Thymus (tissue), 11 donors: Measurements from ENCODE around the gene BPIFA2. TPM values are rescaled to one million over a fixed set of nuclear protein-coding genes. Genes with fewer than 3 reads are reported as not detected.
"Not testable (repeated sequence)": the region's sequence is repeated elsewhere in the genome, so short reads cannot be mapped to it uniquely, and the experiment has no call there.

ENCODE experiments used
- DNase-seq, 9 donors: peaks; one replicate each; pipeline ENCODE4 v3.0.0-alpha.2; 2013; ENCODE audit warnings: low spot score in 9 of 9, low read depth in 6 of 9, missing footprints in 1 of 9
- H3K27ac ChIP-seq, 2 donors: one replicate each; pipeline ENCODE4 v1.5.1; 2013; ENCODE audit warnings: control low read depth in 1 of 2, low read depth in 1 of 2, low read length in 1 of 2, mild to moderate bottlenecking in 1 of 2, moderate library complexity in 1 of 2
- H3K27me3 ChIP-seq, 2 donors: one replicate each; pipeline ENCODE4 v1.5.1; 2013; ENCODE audit warnings: low read length in 1 of 2; ENCODE audit not compliant: control insufficient read depth in 2 of 2, insufficient read depth in 1 of 2
- H3K36me3 ChIP-seq, 2 donors: one replicate each; pipeline ENCODE4 v1.5.1; 2013; ENCODE audit warnings: low read length in 1 of 2, mild to moderate bottlenecking in 1 of 2, moderate library complexity in 1 of 2; ENCODE audit not compliant: control insufficient read depth in 2 of 2, insufficient read depth in 2 of 2
- H3K4me1 ChIP-seq, 2 donors: one replicate each; pipeline ENCODE4 v1.5.1; 2013; ENCODE audit warnings: low read length in 2 of 2; ENCODE audit not compliant: control insufficient read depth in 2 of 2, insufficient read depth in 2 of 2
- H3K4me3 ChIP-seq, 2 donors: one replicate each; pipeline ENCODE4 v1.5.1; 2013; ENCODE audit warnings: low read length in 2 of 2, control low read depth in 1 of 2, mild to moderate bottlenecking in 1 of 2
- H3K9me3 ChIP-seq, 2 donors: one replicate each; pipeline ENCODE4 v1.5.1; 2013; ENCODE audit warnings: low read length in 1 of 2, mild to moderate bottlenecking in 1 of 2; ENCODE audit not compliant: control insufficient read depth in 2 of 2, insufficient read depth in 1 of 2
- WGBS: extraction: QIAGEN DNeasy Blood & Tissue Kit; methylation state at CpG from one replicate; pipeline ENCODE4 v1.1.7; 2013; 5-methylcytosine and 5-hydroxymethylcytosine counted together
- polyA plus RNA-seq: library from polyadenylated mRNA; stranded (reverse); fragments of 200-250 nt; gene quantifications from one replicate; pipeline ENCODE4 v1.2.3, GENCODE V29; 2013
- total RNA-seq: library from RNA; stranded (reverse); fragments of 120-200 nt; gene quantifications from one replicate; pipeline ENCODE4 v1.2.4, GENCODE V29; 2013
- donor health status: healthy.

The BPIFA2 gene
- total and polyA plus RNA-seq, 2 donors: 0.07 TPM; not detected in 1

- WGBS: 97% methylated on average over 40 of the region's 40 CpGs
- not testable (repeated sequence) for H3K4me1 ChIP-seq, DNase-seq, H3K4me3 ChIP-seq, H3K36me3 ChIP-seq, H3K27ac ChIP-seq, H3K9me3 ChIP-seq, H3K27me3 ChIP-seq
Observed at GRCh38 chr20:33185031-33185590, 17.2 kb downstream of the BPIFA2 start.

GRCh38 chr20:33187491-33187890 is 19.5 kb downstream of the BPIFA2 start:
- no peaks in the 10 kb centered on the region for H3K9me3 ChIP-seq
- H3K4me1 ChIP-seq: no peaks in the 10 kb centered on the region
- DNase-seq: no peak
- no peak overlapping the region for H3K4me3 ChIP-seq
- no peaks in the 10 kb centered on the region for H3K36me3 ChIP-seq
- 89% methylated on average over 4 of the region's 4 CpGs for WGBS
- H3K27ac ChIP-seq: no peak overlapping the region
- no peaks in the 10 kb centered on the region for H3K27me3 ChIP-seq

GRCh38 chr20:33188421-33188820 is 20.5 kb downstream of the BPIFA2 start:
- no peaks in the 10 kb centered on the region for H3K27me3 ChIP-seq
- H3K36me3 ChIP-seq: no peaks in the 10 kb centered on the region
- no peaks in the 10 kb centered on the region for H3K4me1 ChIP-seq
- no peak for DNase-seq
- WGBS: 88% methylated on average over 9 of the region's 9 CpGs
- no peaks in the 10 kb centered on the region for H3K9me3 ChIP-seq
- no peak overlapping the region for H3K27ac ChIP-seq
- H3K4me3 ChIP-seq: no peak overlapping the region

GRCh38 chr20:33191484-33191883 is 23.5 kb downstream of the BPIFA2 start:
- no peaks in the 10 kb centered on the region for H3K27me3 ChIP-seq
- H3K9me3 ChIP-seq: no peaks in the 10 kb centered on the region
- H3K4me1 ChIP-seq: no peaks in the 10 kb centered on the region
- H3K4me3 ChIP-seq: no peak overlapping the region
- DNase-seq: no peak
- 81% methylated on average over 3 of the region's 3 CpGs for WGBS
- no peak overlapping the region for H3K27ac ChIP-seq
- H3K36me3 ChIP-seq: no peaks in the 10 kb centered on the region

- no peak for DNase-seq
- no peak overlapping the region for H3K4me3 ChIP-seq
- H3K36me3 ChIP-seq: no peaks in the 10 kb centered on the region
- H3K4me1 ChIP-seq: no peaks in the 10 kb centered on the region
- no peaks in the 10 kb centered on the region for H3K27me3 ChIP-seq
- no peaks in the 10 kb centered on the region for H3K9me3 ChIP-seq
- 100% methylated on average over 1 of the region's 1 CpG for WGBS
- H3K27ac ChIP-seq: no peak overlapping the region
Observed at GRCh38 chr20:33191955-33192354, 24.0 kb downstream of the BPIFA2 start.

- H3K4me3 ChIP-seq: no peak overlapping the region
- H3K27ac ChIP-seq: no peak overlapping the region
- H3K36me3 ChIP-seq: no peaks in the 10 kb centered on the region
- DNase-seq: no peak
- no peaks in the 10 kb centered on the region for H3K9me3 ChIP-seq
- H3K27me3 ChIP-seq: no peaks in the 10 kb centered on the region
- H3K4me1 ChIP-seq: no peaks in the 10 kb centered on the region
- WGBS: 77% methylated on average over 8 of the region's 8 CpGs
Observed at GRCh38 chr20:33192912-33193501, 25.0 kb downstream of the BPIFA2 start.

- Histone ChIP-seq H3K4me3 (no peak overlapping the region), H3K27me3 (no peaks in the 10 kb centered on the region), H3K36me3 (no peaks in the 10 kb centered on the region), H3K9me3 (no peaks in the 10 kb centered on the region), H3K27ac (no peak overlapping the region), H3K4me1 (no peaks in the 10 kb centered on the region)
- no peak for DNase-seq
- 97% methylated on average over 3 of the region's 3 CpGs for WGBS
Observed at GRCh38 chr20:33199026-33199425, 31.1 kb downstream of the BPIFA2 start.

- Histone ChIP-seq H3K27me3 (no peaks in the 10 kb centered on the region), H3K4me3 (no peak overlapping the region), H3K4me1 (no peaks in the 10 kb centered on the region), H3K36me3 (no peaks in the 10 kb centered on the region), H3K9me3 (no peaks in the 10 kb centered on the region), H3K27ac (no peak overlapping the region)
- no peak for DNase-seq
- 77% methylated on average over 4 of the region's 4 CpGs for WGBS
Observed at GRCh38 chr20:33202451-33202850, 34.5 kb downstream of the BPIFA2 start.

- WGBS: 95% methylated on average over 3 of the region's 3 CpGs
- Histone ChIP-seq H3K4me1 (no peaks in the 10 kb centered on the region), H3K27ac (no peak overlapping the region), H3K4me3 (no peak overlapping the region), H3K9me3 (no peaks in the 10 kb centered on the region), H3K27me3 (no peaks in the 10 kb centered on the region), H3K36me3 (no peaks in the 10 kb centered on the region)
- no peak for DNase-seq
Observed at GRCh38 chr20:33203444-33203843, 35.5 kb downstream of the BPIFA2 start.
